ENCODE measurements around the gene RELN.

DNA sequence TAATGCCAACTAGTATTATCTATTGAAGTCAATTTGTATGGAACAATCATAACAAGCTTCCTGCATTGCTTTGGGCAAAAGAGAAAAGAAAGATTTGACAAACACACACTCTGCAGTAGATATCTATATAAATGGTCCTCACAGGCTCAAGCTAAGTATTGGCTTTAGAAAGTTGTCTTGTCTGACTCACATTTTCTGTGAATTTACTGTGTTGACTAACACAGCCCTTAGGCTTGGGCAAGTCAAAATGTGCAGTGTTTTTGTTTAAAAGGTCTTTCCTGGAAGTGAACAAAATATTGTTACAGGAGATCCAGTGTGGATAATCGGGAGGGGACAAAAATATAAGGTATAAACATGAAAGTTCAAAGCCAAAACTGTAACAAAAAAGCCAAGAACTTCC, 194.4 kb downstream of the RELN start:
- TF ChIP-seq KLF6 (CRISPR knock-in tag; IDR thresholded peaks at IDR 0.05; ENCODE audit: borderline replicate concordance) (no peak), ERF (CRISPR knock-in tag; IDR thresholded peaks at IDR 0.05) (no peak)
